CD14-positive monocyte (primary cell): Measurements from ENCODE around the gene COG6. TPM values are rescaled to one million over a fixed set of nuclear protein-coding genes. Genes with fewer than 3 reads are reported as not detected.

Experiments
- DNase-seq, 3 donors: peaks; one replicate each; pipeline ENCODE4 v3.0.0-alpha.2; 2011 to 2022
- H2AFZ ChIP-seq: 2 replicates; pipeline ENCODE4 v1.6.0; 2012; ENCODE audit warnings: mild to moderate bottlenecking, low read depth, low read length, inconsistent platforms; ENCODE audit not compliant: insufficient read depth, poor library complexity, severe bottlenecking
- H3K27ac ChIP-seq, 2 donors: 1 replicate in 1 of 2; 2 replicates in 1 of 2; pipeline ENCODE4 v1.5.1; 2012 to 2013; ENCODE audit warnings: low read length in 2 of 2, control low read depth in 1 of 2, inconsistent platforms in 1 of 2, low read depth in 1 of 2, mild to moderate bottlenecking in 1 of 2
- H3K27me3 ChIP-seq, 2 donors: one replicate each; pipeline versions ENCODE4 v1.6.0 to v1.6.1; 2011 to 2013; ENCODE audit warnings: low read length in 2 of 2; ENCODE audit not compliant: control insufficient read depth in 2 of 2, insufficient read depth in 2 of 2
- H3K36me3 ChIP-seq, 2 donors: replicated peaks in 1 of 2; 1 replicate in 1 of 2; 2 replicates in 1 of 2; pipeline versions ENCODE4 v1.5.1 to v1.6.1; 2012 to 2013; ENCODE audit warnings: low read length in 2 of 2, control low read depth in 1 of 2, inconsistent platforms in 1 of 2, mild to moderate bottlenecking in 1 of 2; ENCODE audit not compliant: insufficient read depth in 2 of 2, control insufficient read depth in 1 of 2
- H3K4me1 ChIP-seq, 2 donors: 1 replicate in 1 of 2; 2 replicates in 1 of 2; pipeline versions ENCODE4 v1.5.1 to v1.6.1; 2012 to 2013; ENCODE audit warnings: low read length in 2 of 2, control low read depth in 1 of 2, inconsistent platforms in 1 of 2, mild to moderate bottlenecking in 1 of 2, moderate library complexity in 1 of 2; ENCODE audit not compliant: insufficient read depth in 2 of 2, control insufficient read depth in 1 of 2
- H3K4me2 ChIP-seq: replicated peaks from 2 replicates; pipeline ENCODE3; 2012; ENCODE audit warnings: low read length, moderate library complexity, mild to moderate bottlenecking; ENCODE audit not compliant: poor library complexity, severe bottlenecking; ENCODE audit errors: extremely low read depth
- H3K4me3 ChIP-seq, 3 experiments: fragments of 200-600 bp in 1 of 3; sonication (generic) in 1 of 3; replicated peaks in 1 of 3; 1 replicate in 2 of 3; 2 replicates in 1 of 3; pipeline ENCODE4 v1.5.1; 2011 to 2013; ENCODE audit warnings: low read length in 3 of 3, mild to moderate bottlenecking in 3 of 3, control low read depth in 2 of 3, low read depth in 2 of 3, inconsistent platforms in 1 of 3, moderate library complexity in 1 of 3
- H3K79me2 ChIP-seq: 2 replicates; pipeline ENCODE4 v1.6.0; 2012; ENCODE audit warnings: mild to moderate bottlenecking, control low read depth, inconsistent platforms, low read length, moderate library complexity; ENCODE audit not compliant: insufficient read depth
- H3K9ac ChIP-seq: 2 replicates; pipeline ENCODE4 v1.6.0; 2017; ENCODE audit warnings: low read length, mild to moderate bottlenecking; ENCODE audit not compliant: insufficient read depth, poor library complexity, severe bottlenecking
- H3K9me3 ChIP-seq, 2 donors: replicated peaks in 1 of 2; 1 replicate in 1 of 2; 2 replicates in 1 of 2; pipeline versions ENCODE4 v1.5.1 to v1.6.1; 2012 to 2013; ENCODE audit warnings: low read length in 2 of 2, control low read depth in 1 of 2; ENCODE audit not compliant: control insufficient read depth in 1 of 2, insufficient read depth in 1 of 2
- H4K20me1 ChIP-seq: 2 replicates; pipeline ENCODE4 v1.6.0; 2012; ENCODE audit warnings: mild to moderate bottlenecking, low read length, control low read depth, moderate library complexity; ENCODE audit not compliant: insufficient read depth
- H3K27ac Mint-ChIP-seq, 7 donors: one replicate each; pipeline ENCODE4 v1.8.0; 2020; ENCODE audit warnings: mild to moderate bottlenecking in 7 of 7, mixed read lengths in 7 of 7, moderate library complexity in 6 of 7, inconsistent platforms in 2 of 7
- H3K27me3 Mint-ChIP-seq, 3 donors: one replicate each; pipeline ENCODE4 v1.8.0; 2021 to 2022; ENCODE audit warnings: low read depth in 3 of 3, mild to moderate bottlenecking in 3 of 3, mixed read lengths in 3 of 3, moderate library complexity in 3 of 3, inconsistent platforms in 1 of 3
- H3K36me3 Mint-ChIP-seq, 2 donors: one replicate each; pipeline ENCODE4 v1.8.0; 2020; ENCODE audit warnings: mixed read lengths in 2 of 2, inconsistent platforms in 1 of 2, mild to moderate bottlenecking in 1 of 2
- H3K4me1 Mint-ChIP-seq: one replicate; pipeline ENCODE4 v1.8.0; 2020; ENCODE audit warnings: mild to moderate bottlenecking, mixed read lengths
- H3K4me3 Mint-ChIP-seq, 2 donors: one replicate each; pipeline ENCODE4 v1.8.0; 2020; ENCODE audit warnings: mild to moderate bottlenecking in 2 of 2, mixed read lengths in 2 of 2, moderate library complexity in 1 of 2
- H3K9me3 Mint-ChIP-seq, 7 donors: one replicate each; pipeline ENCODE4 v1.8.0; 2020 to 2022; ENCODE audit warnings: mixed read lengths in 7 of 7, mild to moderate bottlenecking in 6 of 7, moderate library complexity in 6 of 7, inconsistent platforms in 2 of 7
- WGBS: methylation state at CpG from one replicate; pipeline ENCODE4 v1.1.5; 2013; ENCODE audit warnings: missing lambda C conversion rate; ENCODE audit not compliant: insufficient coverage; 5-methylcytosine and 5-hydroxymethylcytosine counted together
- intact Hi-C, 2 donors: fragments of 100-400 bp; cut with micrococcal nuclease; formaldehyde crosslinking; loops; one replicate each; pipeline versions ENCODE4 v1.15.0 to v1.15.1; 2023
- polyA plus RNA-seq, 3 donors: library from polyadenylated mRNA; depleted of rRNA in 1 of 3; unstranded in 2 of 3; stranded (reverse) in 1 of 3; fragments of 300-500 nt in 2 of 3; fragments of >200 nt in 1 of 3; fragmentation: Illumina TruSeq in 2 of 3; gene quantifications; 1 replicate in 2 of 3; 2 replicates in 1 of 3; pipeline ENCODE4 v1.2.3, GENCODE V29; 2012 to 2021
- TF ChIP-seq, protein P1 (sequence below): fragments of 200-600 bp; IDR thresholded peaks from one replicate; pipeline ENCODE4 v1.8.0; 2022; ENCODE audit warnings: antibody characterized with exemption, mild to moderate bottlenecking

COG6 gene
- polyA plus RNA-seq, 3 donors = 3.9 to 11.0 (median 8.4) TPM

DNA sequence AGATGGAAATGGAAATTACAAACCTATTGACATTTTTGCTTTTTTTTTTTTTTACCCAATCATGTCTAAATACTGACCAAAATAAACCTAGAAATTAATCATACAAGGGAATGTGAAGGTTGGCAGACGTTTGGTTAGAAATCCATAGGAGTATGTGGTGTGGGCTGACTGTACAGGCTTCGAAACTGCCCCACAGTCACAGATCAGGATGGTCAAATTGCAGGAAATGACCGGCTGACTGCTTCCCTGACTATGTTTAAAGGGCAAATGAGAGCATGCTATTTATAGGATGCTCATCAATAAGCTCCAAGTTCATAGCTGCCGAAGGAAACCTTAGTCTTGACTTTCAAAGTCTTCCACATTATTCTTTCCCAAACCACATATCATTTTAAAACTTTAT is 118.4 kb downstream of the COG6 start:
- no peaks in the 10 kb centered on the region for H3K79me2 ChIP-seq
- no peaks in the 10 kb centered on the region for H3K4me1 ChIP-seq
- Mint-ChIP-seq H3K27ac (no peak overlapping the region), H3K36me3 (no peaks in the 10 kb centered on the region), H3K4me3 (no peak overlapping the region), H3K27me3 (no peaks in the 10 kb centered on the region), H3K9me3 (peaks cover 0 to 5% (median 0%) of the 10 kb centered on the region in 7 donors), H3K4me1 (no peaks in the 10 kb centered on the region)
- H2AFZ ChIP-seq = no peak overlapping the region
- H3K4me3 ChIP-seq = no peak overlapping the region
- WGBS = 97% methylated on average over 3 of the region's 4 CpGs
- H4K20me1 ChIP-seq = no peaks in the 10 kb centered on the region
- no peak overlapping the region for H3K4me2 ChIP-seq
- no peak overlapping the region for H3K27ac ChIP-seq
- H3K9me3 ChIP-seq = no peaks in the 10 kb centered on the region
- H3K27me3 ChIP-seq = no peaks in the 10 kb centered on the region
- intact Hi-C loops = no loop called here
- TF ChIP-seq, protein P1, sequence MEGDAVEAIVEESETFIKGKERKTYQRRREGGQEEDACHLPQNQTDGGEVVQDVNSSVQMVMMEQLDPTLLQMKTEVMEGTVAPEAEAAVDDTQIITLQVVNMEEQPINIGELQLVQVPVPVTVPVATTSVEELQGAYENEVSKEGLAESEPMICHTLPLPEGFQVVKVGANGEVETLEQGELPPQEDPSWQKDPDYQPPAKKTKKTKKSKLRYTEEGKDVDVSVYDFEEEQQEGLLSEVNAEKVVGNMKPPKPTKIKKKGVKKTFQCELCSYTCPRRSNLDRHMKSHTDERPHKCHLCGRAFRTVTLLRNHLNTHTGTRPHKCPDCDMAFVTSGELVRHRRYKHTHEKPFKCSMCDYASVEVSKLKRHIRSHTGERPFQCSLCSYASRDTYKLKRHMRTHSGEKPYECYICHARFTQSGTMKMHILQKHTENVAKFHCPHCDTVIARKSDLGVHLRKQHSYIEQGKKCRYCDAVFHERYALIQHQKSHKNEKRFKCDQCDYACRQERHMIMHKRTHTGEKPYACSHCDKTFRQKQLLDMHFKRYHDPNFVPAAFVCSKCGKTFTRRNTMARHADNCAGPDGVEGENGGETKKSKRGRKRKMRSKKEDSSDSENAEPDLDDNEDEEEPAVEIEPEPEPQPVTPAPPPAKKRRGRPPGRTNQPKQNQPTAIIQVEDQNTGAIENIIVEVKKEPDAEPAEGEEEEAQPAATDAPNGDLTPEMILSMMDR = no peak
- no peaks in the 10 kb centered on the region for H3K36me3 ChIP-seq
- H3K9ac ChIP-seq = no peak overlapping the region
- no peak for DNase-seq

DNA sequence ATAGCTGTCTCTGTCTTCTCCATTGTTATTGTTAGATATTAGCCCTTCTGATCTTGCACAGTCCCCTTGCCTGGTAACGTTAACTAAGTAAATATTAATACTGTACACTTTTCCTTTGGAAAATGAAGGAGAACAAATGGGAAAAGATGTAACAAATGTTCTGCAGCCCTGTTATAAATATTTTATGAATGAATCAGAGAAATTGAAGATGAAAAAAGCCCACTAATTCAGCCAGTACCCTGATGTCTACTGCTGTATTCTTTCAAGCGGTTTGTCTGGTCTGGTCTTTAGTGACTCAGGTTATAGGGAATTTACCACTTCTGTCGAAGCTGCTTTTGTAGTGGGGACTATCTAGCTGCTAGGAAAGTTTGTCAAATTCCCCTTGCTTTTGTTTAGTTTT is 121.0 kb downstream of the COG6 start:
- no peaks in the 10 kb centered on the region for H3K4me1 Mint-ChIP-seq
- H3K27ac Mint-ChIP-seq = no peak overlapping the region
- Histone ChIP-seq H3K27me3 (no peaks in the 10 kb centered on the region), H3K9me3 (no peaks in the 10 kb centered on the region), H3K27ac (no peak overlapping the region), H3K4me1 (no peaks in the 10 kb centered on the region), H4K20me1 (no peaks in the 10 kb centered on the region), H3K4me2 (no peak overlapping the region), H3K79me2 (no peaks in the 10 kb centered on the region), H3K36me3 (no peaks in the 10 kb centered on the region), H2AFZ (no peak overlapping the region), H3K4me3 (no peak overlapping the region), H3K9ac (no peak overlapping the region)
- H3K4me3 Mint-ChIP-seq = no peak overlapping the region
- no peak for DNase-seq
- WGBS = 80% methylated on average over 1 of the region's 3 CpGs
- intact Hi-C loops = no loop called here
- H3K36me3 Mint-ChIP-seq = no peaks in the 10 kb centered on the region
- H3K27me3 Mint-ChIP-seq = no peaks in the 10 kb centered on the region
- TF ChIP-seq, protein P1 = no peak
- peaks cover 0 to 5% (median 0%) of the 10 kb centered on the region in 7 donors for H3K9me3 Mint-ChIP-seq
